Measurements from ENCODE around the gene PRPF40B. TPM values are rescaled to one million over a fixed set of nuclear protein-coding genes. Genes with fewer than 3 reads are reported as not detected.

The PRPF40B gene
- total and polyA plus RNA-seq, 2 of the 13 experiments (the other 11 are each of a cell fraction or from before 2014, with no cell fraction given): 5.0 to 7.8 TPM

DNA sequence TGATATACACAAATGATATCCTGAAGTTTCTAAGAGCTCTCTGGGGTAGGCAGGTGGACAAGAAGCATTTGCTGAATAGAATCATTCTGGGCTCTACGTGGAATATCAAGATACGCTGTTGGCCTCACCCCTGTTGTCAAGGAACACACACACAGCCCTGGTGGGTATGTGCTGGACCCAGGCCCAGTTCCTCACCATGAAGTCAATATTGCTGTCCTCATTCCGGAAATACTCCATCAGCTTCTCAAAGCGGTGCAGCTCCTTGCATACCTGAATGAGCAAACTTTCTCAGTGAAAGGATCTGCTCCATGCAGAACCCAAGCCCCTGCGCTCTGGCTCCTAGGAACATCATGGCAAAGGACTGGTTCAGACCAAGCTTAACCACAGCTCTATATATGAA, 31.4 kb downstream of the PRPF40B start:
- POLR2A ChIA-PET: no interaction called here
- Histone ChIP-seq H3K79me2 (ENCODE audit: insufficient read depth, low read length) (no peaks in the 10 kb centered on the region), H3K9ac (ENCODE audit: insufficient read depth, low read depth, low read length) (no peak overlapping the region), H3K9me3 (ENCODE audit: low read length) (no peaks in the 10 kb centered on the region), H2AFZ (ENCODE audit: low read length) (no peak overlapping the region), H3K4me2 (ENCODE audit: low read depth, low read length) (no peak overlapping the region), H3K4me1 (ENCODE audit: insufficient read depth, low read length) (peaks cover 18% of the 10 kb centered on the region), H3K27me3 (ENCODE audit: control insufficient read depth in 1 of 2, insufficient read depth in 2 of 2, low read length in 2 of 2) (peaks cover 0 to 4% of the 10 kb centered on the region in 2 experiments; a peak in 2 of 5 replicates), H3K27ac (ENCODE audit: extremely low read length, insufficient read depth, low read length) (no peak overlapping the region), H3K36me3 (replicated peaks in 1 of 2; ENCODE audit: control insufficient read depth in 1 of 2, insufficient read depth in 2 of 2, low read length in 2 of 2) (no peaks in the 10 kb centered on the region), H3K4me3 (replicated peaks in 1 of 3; ENCODE audit: insufficient read depth in 1 of 3, low read depth in 2 of 3, low read length in 3 of 3) (no peak overlapping the region), H4K20me1 (ENCODE audit: insufficient read depth, low read length) (no peaks in the 10 kb centered on the region)
- ATAC-seq: no peak
- in situ Hi-C loops (cut with HindIII; ENCODE audit: extremely low pct_ligation_motif_present, low pct_unique_long_range_greater_than_20kb) (no loop called here), intact Hi-C loops (cut with micrococcal nuclease; ENCODE audit: unreplicated experiment) (no loop called here)
- TF ChIP-seq U2AF2 (IDR thresholded peaks at IDR 0.05; ENCODE audit: low read depth, low read length) (no peak), EZH2 (conservative IDR thresholded peaks at IDR 0.05; ENCODE audit: low read depth, low read length) (no peak), MLX (CRISPR knock-in tag; IDR thresholded peaks at IDR 0.05) (no peak), MLXIP (CRISPR knock-in tag; IDR thresholded peaks at IDR 0.05; ENCODE audit: borderline replicate concordance) (no peak), ZNF367 (CRISPR knock-in tag; IDR thresholded peaks at IDR 0.05; ENCODE audit: borderline replicate concordance) (no peak), PREB (CRISPR knock-in tag; IDR thresholded peaks at IDR 0.05) (no peak), ZNF33A (CRISPR knock-in tag; IDR thresholded peaks at IDR 0.05; ENCODE audit: borderline replicate concordance) (no peak), GMEB1 (CRISPR knock-in tag; IDR thresholded peaks at IDR 0.05; ENCODE audit: borderline replicate concordance) (no peak), PHF5A (CRISPR knock-in tag; IDR thresholded peaks at IDR 0.05; ENCODE audit: low read depth, unreplicated experiment) (no peak), ZNF12 (CRISPR knock-in tag; IDR thresholded peaks at IDR 0.05) (no peak), NFE2L2 (IDR thresholded peaks at IDR 0.05; ENCODE audit: low read length) (no peak)
- TF ChIP-seq, protein P1, sequence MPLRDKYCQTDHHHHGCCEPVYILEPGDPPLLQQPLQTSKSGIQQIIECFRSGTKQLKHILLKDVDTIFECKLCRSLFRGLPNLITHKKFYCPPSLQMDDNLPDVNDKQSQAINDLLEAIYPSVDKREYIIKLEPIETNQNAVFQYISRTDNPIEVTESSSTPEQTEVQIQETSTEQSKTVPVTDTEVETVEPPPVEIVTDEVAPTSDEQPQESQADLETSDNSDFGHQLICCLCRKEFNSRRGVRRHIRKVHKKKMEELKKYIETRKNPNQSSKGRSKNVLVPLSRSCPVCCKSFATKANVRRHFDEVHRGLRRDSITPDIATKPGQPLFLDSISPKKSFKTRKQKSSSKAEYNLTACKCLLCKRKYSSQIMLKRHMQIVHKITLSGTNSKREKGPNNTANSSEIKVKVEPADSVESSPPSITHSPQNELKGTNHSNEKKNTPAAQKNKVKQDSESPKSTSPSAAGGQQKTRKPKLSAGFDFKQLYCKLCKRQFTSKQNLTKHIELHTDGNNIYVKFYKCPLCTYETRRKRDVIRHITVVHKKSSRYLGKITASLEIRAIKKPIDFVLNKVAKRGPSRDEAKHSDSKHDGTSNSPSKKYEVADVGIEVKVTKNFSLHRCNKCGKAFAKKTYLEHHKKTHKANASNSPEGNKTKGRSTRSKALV (CRISPR knock-in tag; IDR thresholded peaks at IDR 0.05): no peak
- TF ChIP-seq, protein P2, sequence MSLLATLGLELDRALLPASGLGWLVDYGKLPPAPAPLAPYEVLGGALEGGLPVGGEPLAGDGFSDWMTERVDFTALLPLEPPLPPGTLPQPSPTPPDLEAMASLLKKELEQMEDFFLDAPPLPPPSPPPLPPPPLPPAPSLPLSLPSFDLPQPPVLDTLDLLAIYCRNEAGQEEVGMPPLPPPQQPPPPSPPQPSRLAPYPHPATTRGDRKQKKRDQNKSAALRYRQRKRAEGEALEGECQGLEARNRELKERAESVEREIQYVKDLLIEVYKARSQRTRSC (CRISPR knock-in tag; IDR thresholded peaks at IDR 0.05; ENCODE audit: low read depth): no peak
- CTCF ChIA-PET (ENCODE audit: low intra/inter-chr PET ratio, low total read pairs): no interaction called here
- BruUV-seq (replicated peaks): no TSS peak
- no peak for DNase-seq (ENCODE audit: low spot score)
- no peak for FAIRE-seq
- WGBS (ENCODE audit: low lambda C conversion rate): 95% methylated on average over 4 of the region's 5 CpGs

Data from HepG2 (cell line).